H9 (cell line): ENCODE data around the gene AFAP1L2. TPM values are rescaled to one million over a fixed set of nuclear protein-coding genes. Genes with fewer than 3 reads are reported as not detected.
A peak's percentile ranks its signal among the peaks of the same experiment; 100 is the strongest.

ENCODE experiments used
- DNase-seq: peaks from one replicate; pipeline ENCODE4 v3.0.0-alpha.2; 2017
- H2AFZ ChIP-seq: one replicate; pipeline ENCODE4 v1.6.1; 2013; ENCODE audit warnings: mild to moderate bottlenecking, low read length, control low read depth, moderate library complexity
- H2AK5ac ChIP-seq: 2 replicates; pipeline ENCODE4 v1.6.1; 2013; ENCODE audit warnings: low read length, control low read depth, mixed read lengths; ENCODE audit not compliant: insufficient read length
- H2BK120ac ChIP-seq: one replicate; pipeline ENCODE4 v1.6.1; 2013; ENCODE audit warnings: low read depth, mild to moderate bottlenecking, low read length, control low read depth, inconsistent platforms; ENCODE audit not compliant: poor library complexity, severe bottlenecking
- H2BK12ac ChIP-seq: 2 replicates; pipeline ENCODE4 v1.6.1; 2013; ENCODE audit warnings: low read length, control low read depth, mixed read lengths, low read depth; ENCODE audit not compliant: insufficient read length
- H2BK15ac ChIP-seq: 2 replicates; pipeline ENCODE4 v1.6.1; 2013; ENCODE audit warnings: low read depth, low read length, control low read depth
- H2BK20ac ChIP-seq: one replicate; pipeline ENCODE4 v1.6.1; 2013; ENCODE audit warnings: low read depth, mild to moderate bottlenecking, low read length, control low read depth, inconsistent platforms; ENCODE audit not compliant: poor library complexity, severe bottlenecking
- H2BK5ac ChIP-seq: 2 replicates; pipeline ENCODE4 v1.6.1; 2013; ENCODE audit warnings: low read length, control low read depth, mixed read lengths; ENCODE audit not compliant: insufficient read length
- H3K14ac ChIP-seq: 2 replicates; pipeline ENCODE4 v1.6.1; 2013; ENCODE audit warnings: low read length, control low read depth; ENCODE audit not compliant: insufficient read depth
- H3K18ac ChIP-seq: 2 replicates; pipeline ENCODE4 v1.6.1; 2013; ENCODE audit warnings: low read depth, mild to moderate bottlenecking, mixed read lengths, low read length, control low read depth; ENCODE audit not compliant: insufficient read length
- H3K23ac ChIP-seq: 2 replicates; pipeline ENCODE4 v1.6.1; 2013; ENCODE audit warnings: low read length, control low read depth, mixed read lengths, low read depth; ENCODE audit not compliant: insufficient read length
- H3K23me2 ChIP-seq: 2 replicates; pipeline ENCODE4 v1.6.1; 2013; ENCODE audit warnings: low read depth, mild to moderate bottlenecking, mixed read lengths, low read length, control low read depth; ENCODE audit not compliant: insufficient read length, poor library complexity, severe bottlenecking
- H3K27ac ChIP-seq: 2 replicates; pipeline ENCODE4 v1.5.1; 2013; ENCODE audit warnings: low read length, control low read depth, mixed read lengths, low read depth; ENCODE audit not compliant: insufficient read length
- H3K27me3 ChIP-seq: 2 replicates; pipeline ENCODE4 v1.6.1; 2013; ENCODE audit warnings: low read length, control low read depth, inconsistent platforms; ENCODE audit not compliant: insufficient read depth
- H3K4ac ChIP-seq: 2 replicates; pipeline ENCODE4 v1.6.1; 2013; ENCODE audit warnings: low read depth, mild to moderate bottlenecking, control low read depth, inconsistent platforms, low read length, moderate library complexity
- H3K4me1 ChIP-seq: 2 replicates; pipeline ENCODE4 v1.6.1; 2013; ENCODE audit warnings: low read length, control low read depth, inconsistent platforms; ENCODE audit not compliant: insufficient read depth
- H3K4me2 ChIP-seq: 2 replicates; pipeline ENCODE4 v1.6.1; 2013; ENCODE audit warnings: low read length, control low read depth, mixed read lengths; ENCODE audit not compliant: insufficient read length, insufficient read depth
- H3K56ac ChIP-seq: 2 replicates; pipeline ENCODE4 v1.6.1; 2013; ENCODE audit warnings: low read depth, mild to moderate bottlenecking, mixed read lengths, low read length, control low read depth; ENCODE audit not compliant: insufficient read length
- H3K79me1 ChIP-seq: 2 replicates; pipeline ENCODE4 v1.6.1; 2013; ENCODE audit warnings: low read depth, mild to moderate bottlenecking, moderate library complexity, low read length, control low read depth, inconsistent platforms; ENCODE audit not compliant: insufficient read depth, poor library complexity, severe bottlenecking
- H3K79me2 ChIP-seq: 2 replicates; pipeline ENCODE4 v1.6.1; 2013; ENCODE audit warnings: low read length, control low read depth, inconsistent platforms; ENCODE audit not compliant: insufficient read depth
- H3K9ac ChIP-seq: 2 replicates; pipeline ENCODE4 v1.6.1; 2013; ENCODE audit warnings: low read length, control low read depth, mixed read lengths; ENCODE audit not compliant: insufficient read length; ENCODE audit errors: extremely low read depth
- H3K9me3 ChIP-seq: one replicate; pipeline ENCODE4 v1.6.1; 2013; ENCODE audit warnings: low read depth, low read length, inconsistent platforms; ENCODE audit not compliant: control insufficient read depth
- H3T11ph ChIP-seq: one replicate; pipeline ENCODE4 v1.6.1; 2013; ENCODE audit warnings: mild to moderate bottlenecking, low read length, control low read depth, inconsistent platforms
- H4K20me1 ChIP-seq: one replicate; pipeline ENCODE4 v1.6.1; 2013; ENCODE audit not compliant: control insufficient read depth, insufficient read length, insufficient read depth
- H4K5ac ChIP-seq: 2 replicates; pipeline ENCODE4 v1.6.1; 2013; ENCODE audit warnings: low read depth, mild to moderate bottlenecking, mixed read lengths, low read length, control low read depth; ENCODE audit not compliant: insufficient read length
- H4K8ac ChIP-seq: replicated peaks from 2 replicates; pipeline ENCODE4 v1.6.1; 2013; ENCODE audit warnings: low read length, control low read depth, mixed read lengths, low read depth; ENCODE audit not compliant: insufficient read length
- H4K91ac ChIP-seq: 2 replicates; pipeline ENCODE4 v1.6.1; 2013; ENCODE audit warnings: low read depth, mild to moderate bottlenecking, moderate library complexity, mixed read lengths, low read length, control low read depth; ENCODE audit not compliant: insufficient read length
- H3K27ac Mint-ChIP-seq, 3 experiments: 2 replicates in 2 of 3; 3 replicates in 1 of 3; pipeline ENCODE4 v1.8.0; 2020 to 2021; ENCODE audit warnings: mixed read lengths in 3 of 3, mild to moderate bottlenecking in 1 of 3, moderate library complexity in 1 of 3
- H3K27me3 Mint-ChIP-seq: 2 replicates; pipeline ENCODE4 v1.8.0; 2021; ENCODE audit warnings: low read depth, mild to moderate bottlenecking, moderate library complexity, mixed read lengths
- H3K36me3 Mint-ChIP-seq, 3 experiments: 2 replicates in 2 of 3; 3 replicates in 1 of 3; pipeline ENCODE4 v1.8.0; 2020 to 2021; ENCODE audit warnings: low read depth in 3 of 3, mixed read lengths in 3 of 3; ENCODE audit not compliant: insufficient read depth in 1 of 3
- H3K4me1 Mint-ChIP-seq, 2 experiments: 2 replicates each; pipeline ENCODE4 v1.8.0; 2020; ENCODE audit warnings: mixed read lengths in 2 of 2
- H3K4me3 Mint-ChIP-seq, 2 experiments: 2 replicates in 1 of 2; 3 replicates in 1 of 2; pipeline ENCODE4 v1.8.0; 2020 to 2021; ENCODE audit warnings: mild to moderate bottlenecking in 2 of 2, mixed read lengths in 2 of 2, moderate library complexity in 1 of 2
- H3K9me3 Mint-ChIP-seq, 2 experiments: 2 replicates in 1 of 2; 3 replicates in 1 of 2; pipeline ENCODE4 v1.8.0; 2020; ENCODE audit warnings: mild to moderate bottlenecking in 2 of 2, mixed read lengths in 2 of 2, moderate library complexity in 1 of 2
- WGBS: extraction: QIAGEN DNeasy Blood & Tissue Kit; methylation state at CpG from one replicate; pipeline ENCODE4 v1.1.7; 2013; ENCODE audit warnings: missing lambda C conversion rate, low lambda C conversion rate, mixed read lengths; ENCODE audit not compliant: insufficient read length; ENCODE audit errors: extremely low coverage; 5-methylcytosine and 5-hydroxymethylcytosine counted together
- total RNA-seq: library from RNA; stranded (reverse); gene quantifications from 2 replicates; pipeline ENCODE4 v1.2.1, GENCODE V29; 2021
- TF ChIP-seq, protein P1 (sequence below): fragments of 200-600 bp; sonication (generic); conservative IDR thresholded peaks from 3 replicates; pipeline ENCODE4 v1.8.0; 2021; ENCODE audit warnings: antibody characterized with exemption, mild to moderate bottlenecking

Gene AFAP1L2
- total RNA-seq, 1 experiment from 2014 or later: 0.77 TPM

DNA sequence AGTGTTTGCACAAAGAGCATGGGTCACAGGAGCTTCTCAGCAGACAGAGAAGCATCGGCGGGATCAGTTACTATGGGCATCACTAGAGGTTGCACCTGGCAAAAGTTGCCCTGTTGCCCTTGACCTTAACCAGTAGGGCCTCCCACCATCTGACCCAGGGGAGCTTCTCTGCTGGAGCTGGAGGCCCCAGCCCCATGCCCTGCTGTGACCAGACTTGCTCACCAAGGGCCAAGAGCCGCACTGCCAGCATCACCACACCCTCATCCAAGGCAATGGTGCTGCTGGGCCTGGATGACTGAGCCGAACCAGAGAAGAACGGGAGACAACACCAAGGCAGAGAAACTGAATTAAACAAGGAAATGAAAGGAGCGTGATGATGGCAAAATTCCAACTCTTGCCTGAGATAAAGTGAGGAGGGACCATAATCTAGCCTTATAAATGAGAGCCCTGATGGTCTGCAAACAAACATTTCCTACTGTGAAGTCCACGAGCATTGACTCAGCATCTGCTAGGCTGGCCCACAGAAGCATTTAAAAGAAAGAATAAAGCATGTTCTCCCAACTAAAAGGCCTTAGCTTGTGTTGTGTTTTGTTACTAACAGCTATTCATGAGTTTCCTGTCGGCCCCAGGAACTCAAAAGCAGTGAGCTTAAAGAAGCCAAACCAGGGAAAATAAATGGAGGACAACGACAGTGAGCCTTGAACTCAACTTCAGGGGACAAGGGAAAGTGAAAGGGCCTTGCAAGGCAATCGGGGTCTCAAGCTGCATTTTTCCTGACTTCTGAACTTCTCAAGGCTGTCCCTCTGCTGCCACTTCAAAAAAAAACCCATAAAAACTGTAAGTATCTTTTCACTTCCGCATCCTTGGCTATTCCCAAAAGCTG is 60.4 kb downstream of the AFAP1L2 start:
- Mint-ChIP-seq H3K4me1 (peaks cover 12 to 15% of the 10 kb centered on the region in 2 experiments), H3K36me3 (no peaks in the 10 kb centered on the region)
- H3K27ac ChIP-seq: no peak overlapping the region

More for the DNA sequence above, 60.4 kb downstream of the AFAP1L2 start:
- no peaks in the 10 kb centered on the region for H3K27me3 ChIP-seq
- H3K23ac ChIP-seq: no peak overlapping the region
- H2BK120ac ChIP-seq: no peak overlapping the region
- no peak overlapping the region for H3K4ac ChIP-seq
- no peak overlapping the region for H2BK12ac ChIP-seq
- no peak overlapping the region for H4K91ac ChIP-seq
- no peaks in the 10 kb centered on the region for H3K9me3 ChIP-seq
- no peak overlapping the region for H3K56ac ChIP-seq
- H2BK20ac ChIP-seq: no peak overlapping the region
- H3K23me2 ChIP-seq: no peaks in the 10 kb centered on the region
- Mint-ChIP-seq H3K27ac (no peak overlapping the region; a peak in 1 of 7 replicates), H3K9me3 (no peaks in the 10 kb centered on the region), H3K4me3 (no peak overlapping the region), H3K27me3 (peaks cover 21% of the 10 kb centered on the region)
- DNase-seq: no peak
- H3K9ac ChIP-seq: no peak overlapping the region
- peak overlapping the region; percentile 19; the same call in 1 of the 2 replicates for H3K14ac ChIP-seq
- H3T11ph ChIP-seq: no peak overlapping the region
- H3K4me2 ChIP-seq: no peak overlapping the region
- H3K79me1 ChIP-seq: no peaks in the 10 kb centered on the region
- TF ChIP-seq, protein P1, sequence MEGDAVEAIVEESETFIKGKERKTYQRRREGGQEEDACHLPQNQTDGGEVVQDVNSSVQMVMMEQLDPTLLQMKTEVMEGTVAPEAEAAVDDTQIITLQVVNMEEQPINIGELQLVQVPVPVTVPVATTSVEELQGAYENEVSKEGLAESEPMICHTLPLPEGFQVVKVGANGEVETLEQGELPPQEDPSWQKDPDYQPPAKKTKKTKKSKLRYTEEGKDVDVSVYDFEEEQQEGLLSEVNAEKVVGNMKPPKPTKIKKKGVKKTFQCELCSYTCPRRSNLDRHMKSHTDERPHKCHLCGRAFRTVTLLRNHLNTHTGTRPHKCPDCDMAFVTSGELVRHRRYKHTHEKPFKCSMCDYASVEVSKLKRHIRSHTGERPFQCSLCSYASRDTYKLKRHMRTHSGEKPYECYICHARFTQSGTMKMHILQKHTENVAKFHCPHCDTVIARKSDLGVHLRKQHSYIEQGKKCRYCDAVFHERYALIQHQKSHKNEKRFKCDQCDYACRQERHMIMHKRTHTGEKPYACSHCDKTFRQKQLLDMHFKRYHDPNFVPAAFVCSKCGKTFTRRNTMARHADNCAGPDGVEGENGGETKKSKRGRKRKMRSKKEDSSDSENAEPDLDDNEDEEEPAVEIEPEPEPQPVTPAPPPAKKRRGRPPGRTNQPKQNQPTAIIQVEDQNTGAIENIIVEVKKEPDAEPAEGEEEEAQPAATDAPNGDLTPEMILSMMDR: no peak
- no peak overlapping the region for H4K5ac ChIP-seq
- H3K4me1 ChIP-seq: no peaks in the 10 kb centered on the region
- no peak overlapping the region for H2AK5ac ChIP-seq
- H4K8ac ChIP-seq: no peak overlapping the region
- no peaks in the 10 kb centered on the region for H3K79me2 ChIP-seq
- H2BK5ac ChIP-seq: no peak overlapping the region
- no peak overlapping the region for H2BK15ac ChIP-seq
- WGBS: no CpG with 5 or more reads among the region's 11 CpGs
- no peak overlapping the region for H2AFZ ChIP-seq
- H3K18ac ChIP-seq: peak overlapping the region; percentile 12
- H4K20me1 ChIP-seq: no peaks in the 10 kb centered on the region
